Upper lobe of left lung (tissue), 4 donors: Measurements from ENCODE around the gene PRXL2A.

Experiments
- CTCF ChIP-seq, 6 experiments: fragments of 450-650 bp in 4 of 6; fragments of 200-600 bp in 2 of 6; sonication (generic) in 2 of 6; IDR thresholded peaks; one replicate each; pipeline ENCODE4 v1.5.1; 2016 to 2019; ENCODE audit warnings: antibody characterized with exemption in 6 of 6
- POLR2A ChIP-seq, 4 donors: fragments of 450-650 bp; IDR thresholded peaks; one replicate each; pipeline ENCODE4 v1.5.1; 2016 to 2017; ENCODE audit warnings: antibody characterized with exemption in 4 of 4, mild to moderate bottlenecking in 2 of 4
- POLR2AphosphoS5 ChIP-seq, 2 donors: sonication (generic); formaldehyde crosslinking; IDR thresholded peaks; one replicate each; pipeline ENCODE4 v1.5.1; 2017; ENCODE audit warnings: antibody characterized with exemption in 2 of 2

- TF ChIP-seq POLR2A (IDR thresholded peaks at IDR 0.05) (no peak), CTCF (IDR thresholded peaks at IDR 0.05) (no peak), POLR2AphosphoS5 (IDR thresholded peaks at IDR 0.05) (no peak)
Measured at GRCh38 chr10:80476685-80477084, 68.3 kb downstream of the PRXL2A start.
